Lung (tissue), 4 donors: ENCODE data around the gene EMP3. TPM values are rescaled to one million over a fixed set of nuclear protein-coding genes. Genes with fewer than 3 reads are reported as not detected.

Experiments
- polyA plus RNA-seq, 2 donors: library from polyadenylated mRNA; stranded (reverse); fragments of 200-250 nt; gene quantifications; one replicate each; pipeline ENCODE4 v1.2.1, GENCODE V29; 2013
- total RNA-seq, 2 donors: library from RNA; depleted of rRNA in 1 of 2; stranded (reverse); fragments of >200 nt in 1 of 2; gene quantifications; one replicate each; pipeline ENCODE4 v1.2.1, GENCODE V29; 2014 to 2021
- donor health status: Bipolar disorder and iron deficiency.
- donor health status: healthy.
- donor health status: DM: yes; HTN: yes; CAD: no.

EMP3 gene
- total and polyA plus RNA-seq, 4 donors: 36.9 to 276 (median 223) TPM

Other genes starting within 250 kb of the EMP3 start
- gene PLA2G4C, start 214.7 kb upstream of the EMP3 start, total RNA-seq: 10 to 100 TPM in 1 of 2 donors, 1 to 10 TPM in 1; 6.4 to 21.6 TPM
- 10 to 100 TPM in 1 of 2 donors, 1 to 10 TPM in 1; 8.3 to 12.0 TPM for gene PLA2G4C, start 214.7 kb upstream of the EMP3 start, polyA plus RNA-seq
- gene LIG1, start 155.2 kb upstream of the EMP3 start, total RNA-seq: 10 to 100 TPM; 23.9 to 26.7 TPM
- 10 to 100 TPM; 10.6 to 40.5 TPM for gene LIG1, start 155.2 kb upstream of the EMP3 start, polyA plus RNA-seq
- 1 to 10 TPM; 4.3 to 7.6 TPM for gene ZSWIM9, start 154.9 kb upstream of the EMP3 start, total RNA-seq
- gene ZSWIM9, start 154.9 kb upstream of the EMP3 start, polyA plus RNA-seq: 1 to 10 TPM; 3.4 to 4.2 TPM
- gene CARD8, start 69.6 kb upstream of the EMP3 start, total RNA-seq: 100 to 1,000 TPM in 1 of 2 donors, 10 to 100 TPM in 1; 53.8 to 114 TPM
- gene CARD8, start 69.6 kb upstream of the EMP3 start, polyA plus RNA-seq: 10 to 100 TPM; 43.0 to 52.6 TPM
- 1 to 10 TPM; 1.5 to 4.1 TPM for gene ZNF114, start 55.5 kb upstream of the EMP3 start, total RNA-seq
- under 1 TPM; 0.37 to 0.63 TPM for gene ZNF114, start 55.5 kb upstream of the EMP3 start, polyA plus RNA-seq
- gene TMEM143, start 38.4 kb downstream of the EMP3 start, total RNA-seq: 10 to 100 TPM; 10.9 to 12.3 TPM
- 1 to 10 TPM; 4.1 to 7.6 TPM for gene TMEM143, start 38.4 kb downstream of the EMP3 start, polyA plus RNA-seq
- gene SYNGR4, start 38.8 kb downstream of the EMP3 start, total RNA-seq: not detected
- not detected for gene SYNGR4, start 38.8 kb downstream of the EMP3 start, polyA plus RNA-seq
- 100 to 1,000 TPM; 101 to 142 TPM for gene KDELR1, start 66.0 kb downstream of the EMP3 start, total RNA-seq
- 100 to 1,000 TPM; 108 to 156 TPM for gene KDELR1, start 66.0 kb downstream of the EMP3 start, polyA plus RNA-seq
- 1 to 10 TPM in 1 of 2 donors, under 1 TPM in 1; 0.54 to 1.0 TPM for gene GRIN2D, start 68.1 kb downstream of the EMP3 start, total RNA-seq
- under 1 TPM; 0.26 to 0.32 TPM for gene GRIN2D, start 68.1 kb downstream of the EMP3 start, polyA plus RNA-seq
- gene GRWD1, start 120.4 kb downstream of the EMP3 start, total RNA-seq: 10 to 100 TPM; 14.6 to 38.1 TPM
- gene GRWD1, start 120.4 kb downstream of the EMP3 start, polyA plus RNA-seq: 10 to 100 TPM in 1 of 2 donors, 1 to 10 TPM in 1; 8.9 to 29.2 TPM
- gene KCNJ14, start 130.0 kb downstream of the EMP3 start, total RNA-seq: under 1 TPM; 0.82 to 0.83 TPM
- under 1 TPM; 0.21 to 0.35 TPM for gene KCNJ14, start 130.0 kb downstream of the EMP3 start, polyA plus RNA-seq
- gene CYTH2, start 143.8 kb downstream of the EMP3 start, total RNA-seq: 10 to 100 TPM; 45.3 to 72.5 TPM
- gene CYTH2, start 143.8 kb downstream of the EMP3 start, polyA plus RNA-seq: 10 to 100 TPM; 44.1 to 53.1 TPM
- gene LMTK3, start 186.3 kb downstream of the EMP3 start, total RNA-seq: 10 to 100 TPM in 1 of 2 donors, 1 to 10 TPM in 1; 3.1 to 10.7 TPM
- 1 to 10 TPM; 1.9 to 6.5 TPM for gene LMTK3, start 186.3 kb downstream of the EMP3 start, polyA plus RNA-seq
- 10 to 100 TPM in 1 of 2 donors, 1 to 10 TPM in 1; 1.2 to 10.5 TPM for gene SULT2B1, start 226.6 kb downstream of the EMP3 start, total RNA-seq
- gene SULT2B1, start 226.6 kb downstream of the EMP3 start, polyA plus RNA-seq: 10 to 100 TPM; 10.9 to 22.9 TPM